ENCODE results near the gene POTEH.
A peak's percentile ranks its signal among the peaks of the same experiment; 100 is the strongest.
"Not testable (repeated sequence)": the region's sequence is repeated elsewhere in the genome, so short reads cannot be mapped to it uniquely, and the experiment has no call there.

Gene POTEH

GRCh38 chr22:15689749-15690125, at the start of gene POTEH:
POTEH (plus strand) TSS chr22:15690026; CDS start chr22:15690078, 52 bp downstream.
- not testable (repeated sequence) for DNase-seq (ENCODE audit: low spot score)

GRCh38 chr22:15642288-15642861, 47.5 kb upstream of the POTEH start:
- not testable (repeated sequence) for DNase-seq (ENCODE audit: low spot score)

GRCh38 chr22:15651954-15652353, 37.9 kb upstream of the POTEH start:
- DNase-seq (ENCODE audit: low spot score): not testable (repeated sequence)

- DNase-seq (ENCODE audit: low spot score): not testable (repeated sequence)
Measured at GRCh38 chr22:15652738-15653137, 37.1 kb upstream of the POTEH start.

- not testable (repeated sequence) for DNase-seq (ENCODE audit: low spot score)
Measured at GRCh38 chr22:15653241-15653640, 36.6 kb upstream of the POTEH start.

- DNase-seq (ENCODE audit: low spot score): not testable (repeated sequence)
Measured at GRCh38 chr22:15661102-15661501, 28.7 kb upstream of the POTEH start.

GRCh38 chr22:15664682-15665081, 25.1 kb upstream of the POTEH start:
- DNase-seq (ENCODE audit: low spot score): peak; percentile 1

- not testable (repeated sequence) for DNase-seq (ENCODE audit: low spot score)
Measured at GRCh38 chr22:15665478-15665877, 24.3 kb upstream of the POTEH start.

- not testable (repeated sequence) for DNase-seq (ENCODE audit: low spot score)
Measured at GRCh38 chr22:15669430-15669829, 20.4 kb upstream of the POTEH start.

GRCh38 chr22:15679702-15680101, 10.1 kb upstream of the POTEH start:
- not testable (repeated sequence) for DNase-seq (ENCODE audit: low spot score)

- DNase-seq (ENCODE audit: low spot score): not testable (repeated sequence)
Measured at GRCh38 chr22:15684115-15684514, 5.7 kb upstream of the POTEH start.

- DNase-seq (ENCODE audit: low spot score): not testable (repeated sequence)
Measured at GRCh38 chr22:15684695-15685094, 5.1 kb upstream of the POTEH start.

GRCh38 chr22:15685641-15686040, 4.2 kb upstream of the POTEH start:
- DNase-seq (ENCODE audit: low spot score): not testable (repeated sequence)

- not testable (repeated sequence) for DNase-seq (ENCODE audit: low spot score)
Measured at GRCh38 chr22:15687086-15687485, 2.7 kb upstream of the POTEH start.

GRCh38 chr22:15687676-15688075, 2.1 kb upstream of the POTEH start:
- DNase-seq (ENCODE audit: low spot score): peak; percentile 1

GRCh38 chr22:15688090-15688489, 1.7 kb upstream of the POTEH start:
- not testable (repeated sequence) for DNase-seq (ENCODE audit: low spot score)

GRCh38 chr22:15689012-15689748, 646 bp upstream of the POTEH start:
- DNase-seq (ENCODE audit: low spot score): peak; percentile 1

- DNase-seq (ENCODE audit: low spot score): not testable (repeated sequence)
Measured at GRCh38 chr22:15713600-15713999, 23.8 kb downstream of the POTEH start.

GRCh38 chr22:15714125-15714524, 24.3 kb downstream of the POTEH start:
- DNase-seq (ENCODE audit: low spot score): not testable (repeated sequence)

GRCh38 chr22:15721884-15722283, 32.1 kb downstream of the POTEH start:
- DNase-seq (ENCODE audit: low spot score): not testable (repeated sequence)

- DNase-seq (ENCODE audit: low spot score): not testable (repeated sequence)
Measured at GRCh38 chr22:15729209-15729917, 39.5 kb downstream of the POTEH start.

- DNase-seq (ENCODE audit: low spot score): not testable (repeated sequence)
Measured at GRCh38 chr22:15731023-15731422, 41.2 kb downstream of the POTEH start.

GRCh38 chr22:15734411-15734810, 44.6 kb downstream of the POTEH start:
- not testable (repeated sequence) for DNase-seq (ENCODE audit: low spot score)
